ENCODE results near the gene OPRD1.

Gene OPRD1

DNA sequence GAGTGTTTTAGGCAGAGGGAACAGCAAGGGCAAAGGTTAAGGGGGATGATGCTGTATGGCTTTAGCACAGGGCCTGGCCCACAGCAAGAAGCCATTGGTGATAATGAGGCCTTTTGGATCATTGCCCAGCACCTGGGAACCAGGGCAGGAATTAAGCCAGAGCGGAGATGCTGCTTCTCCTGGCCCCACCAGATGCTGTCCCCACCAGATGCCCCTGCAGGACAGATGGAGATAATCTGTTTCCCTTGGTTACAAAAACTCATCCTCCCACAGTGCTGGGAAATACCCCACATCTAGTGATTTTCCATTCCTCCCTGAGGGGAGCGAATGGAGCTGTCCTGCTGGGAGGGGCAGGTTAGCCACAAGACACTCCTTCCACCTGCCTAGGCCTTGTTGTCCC, 18.8 kb downstream of the OPRD1 start:
- no peak for DNase-seq (ENCODE audit: low read depth)
- H3K4me3 ChIP-seq (ENCODE audit: control insufficient read depth, low read depth, low read length), result no peak overlapping the region
- TF ChIP-seq, protein P1, sequence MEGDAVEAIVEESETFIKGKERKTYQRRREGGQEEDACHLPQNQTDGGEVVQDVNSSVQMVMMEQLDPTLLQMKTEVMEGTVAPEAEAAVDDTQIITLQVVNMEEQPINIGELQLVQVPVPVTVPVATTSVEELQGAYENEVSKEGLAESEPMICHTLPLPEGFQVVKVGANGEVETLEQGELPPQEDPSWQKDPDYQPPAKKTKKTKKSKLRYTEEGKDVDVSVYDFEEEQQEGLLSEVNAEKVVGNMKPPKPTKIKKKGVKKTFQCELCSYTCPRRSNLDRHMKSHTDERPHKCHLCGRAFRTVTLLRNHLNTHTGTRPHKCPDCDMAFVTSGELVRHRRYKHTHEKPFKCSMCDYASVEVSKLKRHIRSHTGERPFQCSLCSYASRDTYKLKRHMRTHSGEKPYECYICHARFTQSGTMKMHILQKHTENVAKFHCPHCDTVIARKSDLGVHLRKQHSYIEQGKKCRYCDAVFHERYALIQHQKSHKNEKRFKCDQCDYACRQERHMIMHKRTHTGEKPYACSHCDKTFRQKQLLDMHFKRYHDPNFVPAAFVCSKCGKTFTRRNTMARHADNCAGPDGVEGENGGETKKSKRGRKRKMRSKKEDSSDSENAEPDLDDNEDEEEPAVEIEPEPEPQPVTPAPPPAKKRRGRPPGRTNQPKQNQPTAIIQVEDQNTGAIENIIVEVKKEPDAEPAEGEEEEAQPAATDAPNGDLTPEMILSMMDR (conservative IDR thresholded peaks at IDR 0.05; ENCODE audit: control insufficient read depth, insufficient read depth, low read depth, low read length), result no peak

DNA sequence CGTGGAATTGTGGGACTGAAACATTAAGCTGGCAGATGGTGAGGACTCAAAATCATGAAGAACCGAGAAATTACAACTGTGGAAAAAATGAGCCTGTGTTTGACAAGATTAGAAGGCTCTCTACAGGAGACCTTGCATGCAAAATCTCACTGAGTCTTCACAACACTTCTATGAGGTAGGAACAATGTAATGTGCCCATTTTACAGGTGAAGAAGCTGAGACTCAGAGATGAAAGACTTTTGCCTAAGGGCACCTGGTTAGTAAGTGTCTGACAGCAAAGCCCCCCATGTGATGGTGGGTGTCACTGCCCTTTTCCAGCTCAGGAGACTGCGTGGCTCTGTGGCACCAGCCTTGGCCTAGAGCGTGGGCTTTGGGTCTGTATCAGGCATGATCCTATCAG, 21.0 kb downstream of the OPRD1 start:
- TF ChIP-seq, protein P1 (conservative IDR thresholded peaks at IDR 0.05; ENCODE audit: control insufficient read depth, insufficient read depth, low read depth, low read length), result no peak
- no peak overlapping the region for H3K4me3 ChIP-seq (ENCODE audit: control insufficient read depth, low read depth, low read length)
- DNase-seq (ENCODE audit: low read depth), result no peak

DNA sequence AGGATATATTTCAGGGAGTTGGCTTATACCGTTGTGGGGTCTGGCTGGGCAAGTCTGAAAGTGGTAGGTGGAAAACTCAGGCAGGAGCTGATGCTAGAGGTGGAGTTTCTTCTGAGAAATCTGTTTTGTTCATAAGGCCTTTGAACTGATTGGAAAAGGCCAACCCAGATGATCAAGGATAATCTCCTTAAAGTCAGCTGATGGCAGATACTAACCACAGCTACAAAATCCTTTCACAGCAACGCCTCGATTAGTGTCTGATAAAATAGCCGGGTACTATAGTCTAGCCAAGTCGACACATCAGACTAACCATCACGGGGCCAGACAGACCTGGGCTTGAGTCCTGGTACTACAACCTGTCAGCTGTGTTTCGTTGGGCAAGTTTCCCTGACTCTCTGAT, 21.4 kb downstream of the OPRD1 start:
- DNase-seq (ENCODE audit: low read depth), result no peak
- H3K4me3 ChIP-seq (ENCODE audit: control insufficient read depth, low read depth, low read length), result no peak overlapping the region
- TF ChIP-seq, protein P1 (conservative IDR thresholded peaks at IDR 0.05; ENCODE audit: control insufficient read depth, insufficient read depth, low read depth, low read length), result no peak

- TF ChIP-seq, protein P1 (conservative IDR thresholded peaks at IDR 0.05; ENCODE audit: control insufficient read depth, insufficient read depth, low read depth, low read length), result no peak
- H3K4me3 ChIP-seq (ENCODE audit: control insufficient read depth, low read depth, low read length), result no peak overlapping the region
- DNase-seq (ENCODE audit: low read depth), result no peak
Observed at GRCh38 chr1:28835237-28835650, 23.3 kb downstream of the OPRD1 start.

GRCh38 chr1:28836421-28836956, 24.5 kb downstream of the OPRD1 start:
- no peak overlapping the region for H3K4me3 ChIP-seq (ENCODE audit: control insufficient read depth, low read depth, low read length)
- no peak for DNase-seq (ENCODE audit: low read depth)
- TF ChIP-seq, protein P1 (conservative IDR thresholded peaks at IDR 0.05; ENCODE audit: control insufficient read depth, insufficient read depth, low read depth, low read length), result no peak

DNA sequence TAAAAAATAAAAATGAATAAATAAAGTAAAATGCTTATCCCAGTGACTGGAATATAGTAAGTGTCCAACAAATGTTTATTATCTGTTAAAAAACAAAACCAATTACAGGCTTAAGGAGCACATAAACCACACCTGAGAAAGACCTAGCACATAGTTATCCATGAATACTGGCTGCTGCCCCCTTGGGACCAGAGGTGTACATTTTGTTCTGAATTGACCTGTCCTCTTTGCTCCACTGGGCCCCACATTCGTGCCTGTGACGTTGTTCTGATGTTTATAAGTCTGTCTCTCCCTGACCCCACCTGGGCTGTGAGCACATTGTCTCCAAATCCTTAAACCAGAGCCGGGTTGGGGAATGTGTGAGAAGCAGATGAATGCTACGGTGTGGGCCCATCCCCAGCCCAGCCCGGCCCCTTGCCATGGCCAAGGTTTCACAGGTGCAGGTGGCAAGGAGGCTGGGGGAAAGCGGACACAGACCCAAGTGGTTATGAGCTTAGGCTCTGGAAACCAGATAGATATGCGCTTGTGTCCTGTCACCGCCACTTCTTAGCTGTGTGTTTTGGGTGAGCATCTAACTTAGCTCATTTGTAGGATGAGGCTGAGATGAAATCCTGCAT, 29.1 kb downstream of the OPRD1 start:
- no peak overlapping the region for H3K4me3 ChIP-seq (ENCODE audit: control insufficient read depth, low read depth, low read length)
- DNase-seq (ENCODE audit: low read depth), result no peak
- TF ChIP-seq, protein P1 (conservative IDR thresholded peaks at IDR 0.05; ENCODE audit: control insufficient read depth, insufficient read depth, low read depth, low read length), result no peak

Data from fibroblast of mammary gland (primary cell).